Measurements from ENCODE around the gene CASP14.

Gene CASP14

GRCh38 chr19:15037586-15037985 is 11.7 kb upstream of the CASP14 start:
- Mint-ChIP-seq H3K27ac (no peak overlapping the region), H3K4me1 (no peaks in the 10 kb centered on the region), H3K27me3 (ENCODE audit: low read depth, poor library complexity) (peaks cover 10% of the 10 kb centered on the region), H3K4me3 (no peak overlapping the region), H3K36me3 (ENCODE audit: low read depth) (no peaks in the 10 kb centered on the region), H3K9me3 (peaks cover 32% of the 10 kb centered on the region)
- DNase-seq = no peak
- no peak for TF ChIP-seq CTCF (IDR thresholded peaks at IDR 0.05)

- Mint-ChIP-seq H3K27ac (no peak overlapping the region), H3K4me3 (no peak overlapping the region), H3K9me3 (peaks cover 31% of the 10 kb centered on the region), H3K4me1 (no peaks in the 10 kb centered on the region), H3K27me3 (ENCODE audit: low read depth, poor library complexity) (peaks cover 10% of the 10 kb centered on the region), H3K36me3 (ENCODE audit: low read depth) (no peaks in the 10 kb centered on the region)
- no peak for DNase-seq
- no peak for TF ChIP-seq CTCF (IDR thresholded peaks at IDR 0.05)
These were observed 11.0 kb upstream of the CASP14 start for GRCh38 chr19:15038294-15038693.

- no peak for DNase-seq
- TF ChIP-seq CTCF (IDR thresholded peaks at IDR 0.05) = no peak
- Mint-ChIP-seq H3K9me3 (peaks cover 31% of the 10 kb centered on the region), H3K4me1 (no peaks in the 10 kb centered on the region), H3K27me3 (ENCODE audit: low read depth, poor library complexity) (peaks cover 7% of the 10 kb centered on the region), H3K36me3 (ENCODE audit: low read depth) (no peaks in the 10 kb centered on the region), H3K4me3 (no peak overlapping the region), H3K27ac (no peak overlapping the region)
These were observed 7.3 kb upstream of the CASP14 start for GRCh38 chr19:15042003-15042402.

GRCh38 chr19:15042826-15043225 is 6.5 kb upstream of the CASP14 start:
- peaks cover 35% of the 10 kb centered on the region for H3K9me3 Mint-ChIP-seq
- peaks cover 3% of the 10 kb centered on the region for H3K27me3 Mint-ChIP-seq (ENCODE audit: low read depth, poor library complexity)
- no peak overlapping the region for H3K27ac Mint-ChIP-seq
- TF ChIP-seq CTCF (IDR thresholded peaks at IDR 0.05) = no peak
- no peaks in the 10 kb centered on the region for H3K4me1 Mint-ChIP-seq
- no peak overlapping the region for H3K4me3 Mint-ChIP-seq
- no peaks in the 10 kb centered on the region for H3K36me3 Mint-ChIP-seq (ENCODE audit: low read depth)
- no peak for DNase-seq

GRCh38 chr19:15045506-15045905 is 3.8 kb upstream of the CASP14 start:
- no peak for TF ChIP-seq CTCF (IDR thresholded peaks at IDR 0.05)
- DNase-seq = no peak
- peaks cover 51% of the 10 kb centered on the region for H3K9me3 Mint-ChIP-seq
- no peak overlapping the region for H3K4me3 Mint-ChIP-seq
- H3K27me3 Mint-ChIP-seq (ENCODE audit: low read depth, poor library complexity) = no peaks in the 10 kb centered on the region
- no peaks in the 10 kb centered on the region for H3K36me3 Mint-ChIP-seq (ENCODE audit: low read depth)
- no peak overlapping the region for H3K27ac Mint-ChIP-seq
- H3K4me1 Mint-ChIP-seq = no peaks in the 10 kb centered on the region

GRCh38 chr19:15047680-15048079 is 1.6 kb upstream of the CASP14 start:
- H3K4me3 Mint-ChIP-seq = no peak overlapping the region

More at GRCh38 chr19:15047680-15048079, 1.6 kb upstream of the CASP14 start:
- Mint-ChIP-seq H3K9me3 (peaks cover 72% of the 10 kb centered on the region), H3K27ac (no peak overlapping the region), H3K4me1 (no peaks in the 10 kb centered on the region), H3K36me3 (ENCODE audit: low read depth) (no peaks in the 10 kb centered on the region), H3K27me3 (ENCODE audit: low read depth, poor library complexity) (no peaks in the 10 kb centered on the region)
- DNase-seq = no peak
- TF ChIP-seq CTCF (IDR thresholded peaks at IDR 0.05) = no peak

Measured in nephron progenitor cell (in vitro differentiated cells).